Activated CD8-positive, alpha-beta memory T cell treated with anti-CD3 and anti-CD28 coated beads, Interleukin-2, amount 50 U/mL, for 24 hours (primary cell): ENCODE results near the gene NOTUM.

Source experiments
- DNase-seq: peaks from one replicate; pipeline ENCODE4 v3.0.0-alpha.2; 2020; ENCODE audit errors: extremely low read depth

The NOTUM gene

GRCh38 chr17:81977211-81977808 lies 16.3 kb upstream of the NOTUM start, which contains the start of gene ASPSCR1:
ASPSCR1 (plus strand) TSS chr17:81977629; CDS start chr17:81977647, 18 bp downstream.
- peak; percentile 61 for DNase-seq

GRCh38 chr17:81976332-81977210 lies 15.6 kb upstream of the NOTUM start:
- no peak for DNase-seq

- DNase-seq, result no peak
Observed at GRCh38 chr17:81973432-81973831, 12.4 kb upstream of the NOTUM start.

- no peak for DNase-seq
Observed at GRCh38 chr17:81968850-81969812, 8.1 kb upstream of the NOTUM start.

- no peak for DNase-seq
Observed at GRCh38 chr17:81968396-81968745, 7.4 kb upstream of the NOTUM start.

- DNase-seq, result peak; percentile 73
Observed at GRCh38 chr17:81967533-81968395, 6.8 kb upstream of the NOTUM start.

GRCh38 chr17:81967244-81967532 lies 6.2 kb upstream of the NOTUM start:
- DNase-seq, result no peak

- DNase-seq, result no peak
Observed at GRCh38 chr17:81966343-81967243, 5.6 kb upstream of the NOTUM start.

GRCh38 chr17:81964081-81964849 lies 3.3 kb upstream of the NOTUM start:
- DNase-seq, result no peak

- DNase-seq, result no peak
Observed at GRCh38 chr17:81962499-81963441, 1.8 kb upstream of the NOTUM start.

GRCh38 chr17:81961521-81962498 lies 823 bp upstream of the NOTUM start:
- no peak for DNase-seq

GRCh38 chr17:81960130-81960958 lies 643 bp downstream of the NOTUM start:
- DNase-seq, result no peak

- no peak for DNase-seq
Observed at GRCh38 chr17:81959362-81960129, 1.4 kb downstream of the NOTUM start.

- no peak for DNase-seq
Observed at GRCh38 chr17:81958633-81959342, 2.2 kb downstream of the NOTUM start.
